ENCODE measurements around the gene IGF2.
"Not testable (repeated sequence)": the region's sequence is repeated elsewhere in the genome, so short reads cannot be mapped to it uniquely, and the experiment has no call there.

The IGF2 gene

GRCh38 chr11:2182075-2182474 lies 42.9 kb upstream of the IGF2 start:
- TF ChIP-seq, protein P1, sequence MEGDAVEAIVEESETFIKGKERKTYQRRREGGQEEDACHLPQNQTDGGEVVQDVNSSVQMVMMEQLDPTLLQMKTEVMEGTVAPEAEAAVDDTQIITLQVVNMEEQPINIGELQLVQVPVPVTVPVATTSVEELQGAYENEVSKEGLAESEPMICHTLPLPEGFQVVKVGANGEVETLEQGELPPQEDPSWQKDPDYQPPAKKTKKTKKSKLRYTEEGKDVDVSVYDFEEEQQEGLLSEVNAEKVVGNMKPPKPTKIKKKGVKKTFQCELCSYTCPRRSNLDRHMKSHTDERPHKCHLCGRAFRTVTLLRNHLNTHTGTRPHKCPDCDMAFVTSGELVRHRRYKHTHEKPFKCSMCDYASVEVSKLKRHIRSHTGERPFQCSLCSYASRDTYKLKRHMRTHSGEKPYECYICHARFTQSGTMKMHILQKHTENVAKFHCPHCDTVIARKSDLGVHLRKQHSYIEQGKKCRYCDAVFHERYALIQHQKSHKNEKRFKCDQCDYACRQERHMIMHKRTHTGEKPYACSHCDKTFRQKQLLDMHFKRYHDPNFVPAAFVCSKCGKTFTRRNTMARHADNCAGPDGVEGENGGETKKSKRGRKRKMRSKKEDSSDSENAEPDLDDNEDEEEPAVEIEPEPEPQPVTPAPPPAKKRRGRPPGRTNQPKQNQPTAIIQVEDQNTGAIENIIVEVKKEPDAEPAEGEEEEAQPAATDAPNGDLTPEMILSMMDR (IDR thresholded peaks at IDR 0.05; ENCODE audit: control insufficient read depth, insufficient read depth, low read depth, low read length, missing control alignments): no peak

GRCh38 chr11:2180789-2181370 lies 41.7 kb upstream of the IGF2 start:
- TF ChIP-seq, protein P1 (IDR thresholded peaks at IDR 0.05; ENCODE audit: control insufficient read depth, insufficient read depth, low read depth, low read length, missing control alignments): no peak
- no peak for DNase-seq (ENCODE audit: low read depth)
- no peak overlapping the region for H3K4me3 ChIP-seq (ENCODE audit: control insufficient read depth, low read depth, low read length)

More at GRCh38 chr11:2182075-2182474, 42.9 kb upstream of the IGF2 start:
- DNase-seq (ENCODE audit: low read depth): no peak
- no peak overlapping the region for H3K4me3 ChIP-seq (ENCODE audit: control insufficient read depth, low read depth, low read length)

GRCh38 chr11:2180347-2180746 lies 41.2 kb upstream of the IGF2 start:
- no peak for DNase-seq (ENCODE audit: low read depth)
- TF ChIP-seq, protein P1 (IDR thresholded peaks at IDR 0.05; ENCODE audit: control insufficient read depth, insufficient read depth, low read depth, low read length, missing control alignments): no peak
- no peak overlapping the region for H3K4me3 ChIP-seq (ENCODE audit: control insufficient read depth, low read depth, low read length)

GRCh38 chr11:2179516-2179915 lies 40.3 kb upstream of the IGF2 start:
- TF ChIP-seq, protein P1 (IDR thresholded peaks at IDR 0.05; ENCODE audit: control insufficient read depth, insufficient read depth, low read depth, low read length, missing control alignments): no peak
- DNase-seq (ENCODE audit: low read depth): no peak
- H3K4me3 ChIP-seq (ENCODE audit: control insufficient read depth, low read depth, low read length): no peak overlapping the region

DNA sequence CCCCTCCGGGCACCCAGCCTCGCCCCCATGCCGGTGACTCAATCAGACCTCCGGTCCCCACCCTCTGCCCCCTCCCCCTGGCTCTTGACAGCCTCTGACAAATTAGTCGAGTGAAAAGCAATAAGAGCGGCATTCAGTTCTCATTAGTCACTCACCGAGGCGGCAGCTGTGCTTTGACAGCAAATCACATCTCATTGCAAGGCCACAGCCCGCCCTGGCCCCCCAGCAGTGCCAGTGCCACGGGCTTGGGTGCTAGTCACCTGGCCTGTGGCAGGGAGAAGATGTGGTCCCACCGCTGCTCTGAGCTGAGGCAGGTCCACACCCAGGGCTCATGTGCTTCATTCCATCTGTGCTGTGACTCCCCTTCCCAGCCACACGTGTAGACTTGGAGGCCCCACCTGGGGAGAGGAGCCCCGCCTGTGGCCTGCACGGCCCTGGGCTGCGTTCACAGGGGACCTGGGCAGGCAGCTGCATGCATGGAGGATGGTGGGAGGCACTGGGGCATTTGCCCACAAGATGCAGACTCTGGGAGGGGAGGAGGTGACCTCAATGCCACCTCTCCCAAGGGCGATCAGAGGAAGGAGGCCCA lies 39.8 kb upstream of the IGF2 start:
- no peak for DNase-seq (ENCODE audit: low read depth)
- TF ChIP-seq, protein P1 (IDR thresholded peaks at IDR 0.05; ENCODE audit: control insufficient read depth, insufficient read depth, low read depth, low read length, missing control alignments): no peak
- H3K4me3 ChIP-seq (ENCODE audit: control insufficient read depth, low read depth, low read length): no peak overlapping the region

GRCh38 chr11:2178055-2178773 lies 39.0 kb upstream of the IGF2 start:
- not testable (repeated sequence) for H3K4me3 ChIP-seq (ENCODE audit: control insufficient read depth, low read depth, low read length); DNase-seq (ENCODE audit: low read depth)

- DNase-seq (ENCODE audit: low read depth): no peak
Measured at GRCh38 chr11:2177076-2177475, 37.9 kb upstream of the IGF2 start.

More at GRCh38 chr11:2177076-2177475, 37.9 kb upstream of the IGF2 start:
- no peak overlapping the region for H3K4me3 ChIP-seq (ENCODE audit: control insufficient read depth, low read depth, low read length)
- TF ChIP-seq, protein P1 (IDR thresholded peaks at IDR 0.05; ENCODE audit: control insufficient read depth, insufficient read depth, low read depth, low read length, missing control alignments): no peak

All from AG09309 (cell line).